HCT116 (cell line): ENCODE measurements around the gene GIPC3.

ENCODE experiments used
- POLR2A ChIP-seq: IDR thresholded peaks from 2 replicates; pipeline ENCODE4 v1.7.0; 2011; ENCODE audit warnings: borderline replicate concordance; ENCODE audit not compliant: insufficient read depth, insufficient read length; ENCODE audit errors: extremely low read depth
- POLR2AphosphoS5 ChIP-seq: IDR thresholded peaks from 2 replicates; pipeline ENCODE4 v1.6.1; 2011; ENCODE audit warnings: mild to moderate bottlenecking, low read depth, low read length, moderate library complexity
- ZNF274 ChIP-seq: fragments of 200-500 bp; sonication (Bioruptor generic); IDR thresholded peaks from 2 replicates; pipeline ENCODE4 v1.6.1; 2014; ENCODE audit warnings: mild to moderate bottlenecking, low read depth, low read length, inconsistent platforms
- TF ChIP-seq, protein P1 (sequence below), 3 experiments: fragments of 200-600 bp in 1 of 3; sonication (generic) in 1 of 3; IDR thresholded peaks in 2 of 3; conservative IDR thresholded peaks in 1 of 3; 2 replicates each; pipeline ENCODE4 v1.5.1; 2012 to 2017; ENCODE audit warnings: low read depth in 2 of 3, low read length in 2 of 3, antibody characterized with exemption in 1 of 3, borderline replicate concordance in 1 of 3, control low read depth in 1 of 3, mild to moderate bottlenecking in 1 of 3, mixed read lengths in 1 of 3, mixed run types in 1 of 3, moderate library complexity in 1 of 3; ENCODE audit not compliant: insufficient read depth in 1 of 3

DNA sequence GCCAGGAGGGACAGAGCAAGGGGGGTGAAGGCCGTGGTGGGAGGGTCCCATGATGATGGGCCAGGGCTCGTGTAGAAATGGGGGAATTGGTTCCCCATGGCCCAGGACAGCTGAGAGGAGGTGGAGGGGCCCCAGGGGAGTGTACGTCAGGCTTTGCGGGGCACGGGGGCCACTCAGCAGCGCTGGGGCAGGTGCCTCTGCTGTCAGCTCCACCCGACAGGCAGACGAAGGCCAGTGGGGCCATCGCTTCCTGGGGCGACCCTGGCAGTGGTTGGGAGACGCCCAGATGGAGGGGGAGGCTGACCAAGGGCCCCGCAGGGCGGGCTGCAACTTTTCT is 48.2 kb upstream of the GIPC3 start:
- TF ChIP-seq POLR2A (no peak), POLR2AphosphoS5 (0 out of 2 replicates have a peak, but pooled peaks have one; percentile 2), ZNF274 (no peak)
- TF ChIP-seq, protein P1, sequence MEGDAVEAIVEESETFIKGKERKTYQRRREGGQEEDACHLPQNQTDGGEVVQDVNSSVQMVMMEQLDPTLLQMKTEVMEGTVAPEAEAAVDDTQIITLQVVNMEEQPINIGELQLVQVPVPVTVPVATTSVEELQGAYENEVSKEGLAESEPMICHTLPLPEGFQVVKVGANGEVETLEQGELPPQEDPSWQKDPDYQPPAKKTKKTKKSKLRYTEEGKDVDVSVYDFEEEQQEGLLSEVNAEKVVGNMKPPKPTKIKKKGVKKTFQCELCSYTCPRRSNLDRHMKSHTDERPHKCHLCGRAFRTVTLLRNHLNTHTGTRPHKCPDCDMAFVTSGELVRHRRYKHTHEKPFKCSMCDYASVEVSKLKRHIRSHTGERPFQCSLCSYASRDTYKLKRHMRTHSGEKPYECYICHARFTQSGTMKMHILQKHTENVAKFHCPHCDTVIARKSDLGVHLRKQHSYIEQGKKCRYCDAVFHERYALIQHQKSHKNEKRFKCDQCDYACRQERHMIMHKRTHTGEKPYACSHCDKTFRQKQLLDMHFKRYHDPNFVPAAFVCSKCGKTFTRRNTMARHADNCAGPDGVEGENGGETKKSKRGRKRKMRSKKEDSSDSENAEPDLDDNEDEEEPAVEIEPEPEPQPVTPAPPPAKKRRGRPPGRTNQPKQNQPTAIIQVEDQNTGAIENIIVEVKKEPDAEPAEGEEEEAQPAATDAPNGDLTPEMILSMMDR (IDR thresholded peaks at IDR 0.05 in 2 of 3, conservative IDR thresholded peaks at IDR 0.05 in 1 of 3; ENCODE audit: borderline replicate concordance in 1 of 3, insufficient read depth in 1 of 3, low read depth in 2 of 3, low read length in 2 of 3), result no peak
